CD4-positive, alpha-beta memory T cell (primary cell): ENCODE data around the gene ABCC1. TPM values are rescaled to one million over a fixed set of nuclear protein-coding genes. Genes with fewer than 3 reads are reported as not detected.
A peak's percentile ranks its signal among the peaks of the same experiment; 100 is the strongest.

Experiments
- CTCF ChIA-PET: fragments of 350-600 bp; sonication (Branson Sonifier 250); formaldehyde crosslinking; loops from one replicate; lab custom pipeline; 2021; ENCODE audit warnings: inconsistent platforms; ENCODE audit not compliant: partially characterized antibody; lab: Charles Lee
- POLR2A ChIA-PET: fragments of 350-600 bp; sonication (Branson Sonifier 250); formaldehyde crosslinking; loops from one replicate; lab custom pipeline; 2021; ENCODE audit not compliant: partially characterized antibody; lab: Charles Lee
- DNase-seq, 5 donors: peaks; one replicate each; pipeline versions ENCODE4 v3.0.0 to v3.0.0-alpha.2; 2020 to 2022; ENCODE audit warnings: mixed read lengths in 1 of 5
- H3K27ac ChIP-seq: one replicate; pipeline ENCODE4 v1.7.0; 2013; ENCODE audit warnings: low read depth, low read length
- H3K27me3 ChIP-seq: 2 replicates; pipeline ENCODE4 v1.7.0; 2013; ENCODE audit warnings: mild to moderate bottlenecking, low read length, moderate library complexity; ENCODE audit not compliant: insufficient read depth
- H3K36me3 ChIP-seq: 2 replicates; pipeline ENCODE4 v1.7.0; 2013; ENCODE audit warnings: mild to moderate bottlenecking, low read length, moderate library complexity; ENCODE audit not compliant: insufficient read depth
- H3K4me1 ChIP-seq: 2 replicates; pipeline ENCODE4 v1.7.0; 2013; ENCODE audit warnings: mild to moderate bottlenecking, low read length, moderate library complexity; ENCODE audit not compliant: insufficient read depth
- H3K4me3 ChIP-seq, 2 donors: one replicate each; pipeline ENCODE4 v1.7.0; 2013; ENCODE audit warnings: low read length in 2 of 2, mild to moderate bottlenecking in 1 of 2
- H3K9me3 ChIP-seq, 2 donors: one replicate each; pipeline ENCODE4 v1.7.0; 2013; ENCODE audit warnings: low read length in 2 of 2, control low read depth in 1 of 2; ENCODE audit not compliant: control insufficient read depth in 1 of 2
- H3K27ac Mint-ChIP-seq, 7 donors: one replicate each; pipeline ENCODE4 v1.8.0; 2020 to 2021; ENCODE audit warnings: mixed read lengths in 7 of 7, mild to moderate bottlenecking in 6 of 7, inconsistent platforms in 3 of 7, moderate library complexity in 3 of 7
- H3K27me3 Mint-ChIP-seq, 2 donors: one replicate each; pipeline ENCODE4 v1.8.0; 2020 to 2021; ENCODE audit warnings: mixed read lengths in 2 of 2
- H3K36me3 Mint-ChIP-seq, 2 donors: one replicate each; pipeline ENCODE4 v1.8.0; 2020 to 2021; ENCODE audit warnings: mixed read lengths in 2 of 2, inconsistent platforms in 1 of 2, mild to moderate bottlenecking in 1 of 2
- H3K4me1 Mint-ChIP-seq, 4 donors: one replicate each; pipeline ENCODE4 v1.8.0; 2020 to 2021; ENCODE audit warnings: mixed read lengths in 4 of 4, mild to moderate bottlenecking in 1 of 4
- H3K4me3 Mint-ChIP-seq, 8 donors: one replicate each; pipeline ENCODE4 v1.8.0; 2020 to 2021; ENCODE audit warnings: mixed read lengths in 8 of 8, mild to moderate bottlenecking in 7 of 8, moderate library complexity in 6 of 8, inconsistent platforms in 3 of 8
- H3K9me3 Mint-ChIP-seq, 8 donors: one replicate each; pipeline ENCODE4 v1.8.0; 2020 to 2021; ENCODE audit warnings: mixed read lengths in 8 of 8, mild to moderate bottlenecking in 5 of 8, inconsistent platforms in 3 of 8, moderate library complexity in 1 of 8
- intact Hi-C: fragments of 100-400 bp; cut with micrococcal nuclease; formaldehyde crosslinking; loops from one replicate; pipeline ENCODE4 v1.15.1; 2023
- polyA plus RNA-seq, 2 donors: library from polyadenylated mRNA; unstranded; fragments of 300-500 nt; fragmentation: Illumina TruSeq; gene quantifications; one replicate each; pipeline ENCODE4 v1.2.3, GENCODE V29; 2021
- total RNA-seq, 2 experiments: library from RNA; stranded (reverse); gene quantifications; one replicate each; pipeline ENCODE4 v1.2.3, GENCODE V29; 2021

The ABCC1 gene
- total and polyA plus RNA-seq, 4 experiments from 2014 or later = 1.9 to 69.9 (median 34.2) TPM

DNA sequence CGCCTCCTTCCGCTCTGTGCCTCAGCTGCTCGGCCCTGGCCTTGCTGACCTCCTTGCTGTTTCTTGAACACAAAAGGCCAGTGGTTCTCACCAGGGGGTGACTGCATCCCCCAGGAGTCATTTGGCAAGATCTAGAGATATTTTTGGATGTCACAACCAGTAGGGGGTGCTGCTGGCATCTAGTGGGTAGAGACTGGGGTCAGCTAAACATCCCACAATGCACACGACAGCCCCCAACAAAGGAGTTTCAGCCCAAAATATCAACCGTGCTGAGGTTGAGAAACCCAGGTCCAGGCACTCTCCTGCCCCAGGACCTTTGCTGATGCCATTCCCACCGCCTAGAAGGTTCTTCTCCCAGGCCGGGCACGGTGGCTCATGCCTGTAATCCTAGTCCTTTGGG is 234.1 kb downstream of the ABCC1 start:
- Histone ChIP-seq H3K36me3 (no peaks in the 10 kb centered on the region), H3K4me1 (no peaks in the 10 kb centered on the region), H3K4me3 (no peak overlapping the region), H3K27ac (no peak overlapping the region), H3K9me3 (no peaks in the 10 kb centered on the region), H3K27me3 (no peaks in the 10 kb centered on the region)
- no peak for DNase-seq
- intact Hi-C loops = no loop called here
- peaks cover 6 to 9% of the 10 kb centered on the region in 2 donors for H3K27me3 Mint-ChIP-seq
- no peak overlapping the region for H3K27ac Mint-ChIP-seq
- ChIA-PET CTCF (no interaction called here), POLR2A (no interaction called here)
- peak overlapping the region in 1 of 8 donors; percentile 78 for H3K4me3 Mint-ChIP-seq
- no peaks in the 10 kb centered on the region for H3K36me3 Mint-ChIP-seq
- H3K9me3 Mint-ChIP-seq = peaks cover 0 to 2% (median 0%) of the 10 kb centered on the region in 8 donors
- H3K4me1 Mint-ChIP-seq = peaks cover 0 to 2% (median 0%) of the 10 kb centered on the region in 4 donors

- H3K27ac ChIP-seq = no peak overlapping the region
- no peaks in the 10 kb centered on the region for H3K36me3 ChIP-seq
- no peak overlapping the region for H3K4me3 ChIP-seq
- no peaks in the 10 kb centered on the region for H3K4me1 ChIP-seq
- Mint-ChIP-seq H3K36me3 (no peaks in the 10 kb centered on the region), H3K4me1 (peaks cover 0 to 2% (median 0%) of the 10 kb centered on the region in 4 donors), H3K4me3 (no peak overlapping the region), H3K9me3 (no peaks in the 10 kb centered on the region), H3K27me3 (peaks cover 6 to 7% of the 10 kb centered on the region in 2 donors), H3K27ac (no peak overlapping the region)
- ChIA-PET CTCF (no interaction called here), POLR2A (no interaction called here)
- no peaks in the 10 kb centered on the region for H3K9me3 ChIP-seq
- H3K27me3 ChIP-seq = no peaks in the 10 kb centered on the region
- intact Hi-C loops = no loop called here
- DNase-seq = no peak
Measured at GRCh38 chr16:16184594-16184993, 235.2 kb downstream of the ABCC1 start.

- no peak overlapping the region for H3K27ac Mint-ChIP-seq
Measured at GRCh38 chr16:16185095-16185494, 235.7 kb downstream of the ABCC1 start.

GRCh38 chr16:16186820-16187219 is 237.4 kb downstream of the ABCC1 start:
- no peaks in the 10 kb centered on the region for H3K36me3 Mint-ChIP-seq
- Histone ChIP-seq H3K27ac (no peak overlapping the region), H3K36me3 (no peaks in the 10 kb centered on the region), H3K4me1 (no peaks in the 10 kb centered on the region), H3K9me3 (no peaks in the 10 kb centered on the region), H3K27me3 (no peaks in the 10 kb centered on the region), H3K4me3 (no peak overlapping the region)
- ChIA-PET POLR2A (no interaction called here), CTCF (interaction anchor here (1.5 kb wide), 1 partner anchor 8 kb away, joined by 5 read pairs; no protein-coding TSS in a partner anchor)
- no peaks in the 10 kb centered on the region for H3K9me3 Mint-ChIP-seq
- H3K27me3 Mint-ChIP-seq = peaks cover 5 to 7% of the 10 kb centered on the region in 2 donors
- no peak overlapping the region for H3K27ac Mint-ChIP-seq
- intact Hi-C loops = no loop called here
- H3K4me3 Mint-ChIP-seq = no peak overlapping the region
- H3K4me1 Mint-ChIP-seq = peaks cover 0 to 2% (median 0%) of the 10 kb centered on the region in 4 donors
- DNase-seq = no peak

More at GRCh38 chr16:16185095-16185494, 235.7 kb downstream of the ABCC1 start:
- DNase-seq = no peak
- Histone ChIP-seq H3K4me1 (no peaks in the 10 kb centered on the region), H3K27ac (no peak overlapping the region), H3K4me3 (no peak overlapping the region), H3K9me3 (no peaks in the 10 kb centered on the region), H3K36me3 (no peaks in the 10 kb centered on the region), H3K27me3 (no peaks in the 10 kb centered on the region)
- CTCF ChIA-PET = no interaction called here
- intact Hi-C loops = no loop called here
- POLR2A ChIA-PET = no interaction called here
- Mint-ChIP-seq H3K27me3 (peaks cover 5 to 7% of the 10 kb centered on the region in 2 donors), H3K9me3 (no peaks in the 10 kb centered on the region), H3K4me1 (peaks cover 0 to 2% (median 0%) of the 10 kb centered on the region in 4 donors), H3K4me3 (no peak overlapping the region), H3K36me3 (no peaks in the 10 kb centered on the region)

GRCh38 chr16:16188827-16189226 is 239.4 kb downstream of the ABCC1 start:
- POLR2A ChIA-PET = no interaction called here
- Mint-ChIP-seq H3K4me3 (no peak overlapping the region), H3K36me3 (no peaks in the 10 kb centered on the region), H3K27ac (peak overlapping the region in 1 of 7 donors; percentile 42), H3K27me3 (peaks cover 0 to 9% of the 10 kb centered on the region in 2 donors), H3K4me1 (peaks cover 0 to 2% (median 0%) of the 10 kb centered on the region in 4 donors), H3K9me3 (no peaks in the 10 kb centered on the region)
- Histone ChIP-seq H3K27ac (no peak overlapping the region), H3K9me3 (no peaks in the 10 kb centered on the region), H3K4me1 (no peaks in the 10 kb centered on the region), H3K36me3 (no peaks in the 10 kb centered on the region), H3K27me3 (no peaks in the 10 kb centered on the region), H3K4me3 (no peak overlapping the region)
- no peak for DNase-seq
- CTCF ChIA-PET = no interaction called here
- intact Hi-C loops = no loop called here

- Histone ChIP-seq H3K9me3 (no peaks in the 10 kb centered on the region), H3K4me1 (no peaks in the 10 kb centered on the region), H3K36me3 (no peaks in the 10 kb centered on the region), H3K27me3 (no peaks in the 10 kb centered on the region), H3K27ac (no peak overlapping the region), H3K4me3 (no peak overlapping the region)
- Mint-ChIP-seq H3K27ac (no peak overlapping the region), H3K27me3 (peaks cover under 1 to 6% of the 10 kb centered on the region in 2 donors), H3K4me3 (no peak overlapping the region), H3K9me3 (no peaks in the 10 kb centered on the region), H3K4me1 (peaks cover 0 to 2% (median 0%) of the 10 kb centered on the region in 4 donors), H3K36me3 (no peaks in the 10 kb centered on the region)
- ChIA-PET CTCF (no interaction called here), POLR2A (no interaction called here)
- DNase-seq = no peak
- intact Hi-C loops = loop anchor here (10.0 kb wide), 1 partner anchor 425 kb away; no protein-coding TSS in a partner anchor
Measured at GRCh38 chr16:16189842-16190241, 240.4 kb downstream of the ABCC1 start.

DNA sequence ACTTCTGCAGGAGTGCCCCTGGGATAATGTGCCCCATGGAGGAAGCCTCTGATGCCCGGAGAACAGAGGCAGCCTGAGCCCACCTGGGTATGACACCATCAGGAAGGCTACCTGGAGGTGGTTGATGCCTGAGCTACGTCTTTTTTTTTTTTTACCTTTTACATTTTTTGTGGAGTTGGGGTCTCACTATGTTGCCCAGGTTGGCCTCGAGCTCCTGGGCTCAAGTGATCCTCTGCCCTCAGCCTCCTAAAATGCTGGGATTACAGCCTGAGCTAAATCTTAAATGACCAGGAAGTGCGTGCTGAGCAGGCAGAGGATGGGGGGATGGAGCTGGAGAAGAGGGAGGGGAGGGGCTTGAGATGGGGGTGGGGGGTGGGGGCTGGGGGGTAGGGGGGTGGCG is 241.1 kb downstream of the ABCC1 start:
- no peak overlapping the region for H3K27ac ChIP-seq
- no peaks in the 10 kb centered on the region for H3K4me1 ChIP-seq
- intact Hi-C loops = loop anchor here (10.0 kb wide), 1 partner anchor 426 kb away; no protein-coding TSS in a partner anchor
- POLR2A ChIA-PET = no interaction called here
- no peak for DNase-seq
- H3K27me3 ChIP-seq = no peaks in the 10 kb centered on the region
- H3K9me3 ChIP-seq = no peaks in the 10 kb centered on the region
- peaks cover 0 to 2% (median 0%) of the 10 kb centered on the region in 4 donors for H3K4me1 Mint-ChIP-seq
- CTCF ChIA-PET = no interaction called here
- H3K4me3 Mint-ChIP-seq = no peak overlapping the region
- H3K9me3 Mint-ChIP-seq = no peaks in the 10 kb centered on the region
- no peaks in the 10 kb centered on the region for H3K36me3 Mint-ChIP-seq
- no peaks in the 10 kb centered on the region for H3K36me3 ChIP-seq
- no peak overlapping the region for H3K27ac Mint-ChIP-seq
- H3K27me3 Mint-ChIP-seq = peaks cover 2 to 6% of the 10 kb centered on the region in 2 donors
- no peak overlapping the region for H3K4me3 ChIP-seq
